Mesothelial cell of epicardium (in vitro differentiated cells): ENCODE data around the gene CDH13. TPM values are rescaled to one million over a fixed set of nuclear protein-coding genes. Genes with fewer than 3 reads are reported as not detected.

Experiments used
- DNase-seq, 2 experiments: peaks; one replicate each; pipeline ENCODE4 v3.0.0; 2021; ENCODE audit warnings: low spot score in 2 of 2; ENCODE audit not compliant: unreplicated experiment in 2 of 2
- H3K27ac Mint-ChIP-seq: 2 replicates; pipeline ENCODE4 v1.8.0; 2021; ENCODE audit warnings: mixed read lengths
- H3K27me3 Mint-ChIP-seq: 2 replicates; pipeline ENCODE4 v1.8.0; 2021; ENCODE audit warnings: low read depth, mixed read lengths
- H3K36me3 Mint-ChIP-seq: 2 replicates; pipeline ENCODE4 v1.8.0; 2021; ENCODE audit warnings: mixed read lengths
- H3K4me1 Mint-ChIP-seq: 2 replicates; pipeline ENCODE4 v1.8.0; 2021; ENCODE audit warnings: mixed read lengths
- H3K4me3 Mint-ChIP-seq: 2 replicates; pipeline ENCODE4 v1.8.0; 2021; ENCODE audit warnings: mild to moderate bottlenecking, moderate library complexity, mixed read lengths
- H3K9me3 Mint-ChIP-seq: 2 replicates; pipeline ENCODE4 v1.8.0; 2021; ENCODE audit warnings: mixed read lengths
- total RNA-seq: library from RNA; stranded (reverse); gene quantifications from 3 replicates; pipeline ENCODE4 v1.2.1, GENCODE V29; 2021
- TF ChIP-seq, protein P1 (sequence below): fragments of 200-600 bp; sonication (generic); IDR thresholded peaks from one replicate; pipeline ENCODE4 v1.5.0; 2021; ENCODE audit warnings: antibody characterized with exemption; ENCODE audit not compliant: unreplicated experiment

Gene CDH13
- total RNA-seq, 1 donor from 2014 or later = 0.80 TPM

DNA sequence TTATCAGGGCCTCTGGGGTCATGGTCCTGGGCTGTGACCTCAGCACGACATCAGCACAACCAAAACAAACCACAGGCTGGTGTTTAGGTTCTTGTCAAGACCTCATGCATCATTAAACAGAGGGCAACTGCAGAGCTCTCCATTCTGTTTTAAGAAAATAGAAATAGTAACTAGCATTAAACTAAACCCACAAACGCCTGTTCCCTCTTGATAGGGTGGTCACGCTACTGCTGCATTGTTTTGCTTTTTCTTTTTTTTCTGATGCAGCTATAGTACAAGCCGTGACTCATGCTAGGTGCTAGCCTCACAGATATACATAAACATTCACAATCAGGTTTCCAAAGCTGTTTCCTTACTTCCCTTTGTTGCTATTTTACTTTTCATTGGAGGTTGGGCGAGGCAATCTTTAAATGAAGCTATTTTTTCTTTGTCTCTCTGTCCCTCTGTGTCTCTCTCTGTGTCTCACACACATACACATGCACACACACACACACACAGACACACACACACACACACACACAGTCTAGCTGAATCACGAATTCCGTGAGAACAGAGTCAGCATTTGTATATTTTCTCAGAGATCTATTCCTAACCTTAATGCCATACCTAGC is 310.3 kb downstream of the CDH13 start:
- Mint-ChIP-seq H3K4me3 (no peak overlapping the region), H3K9me3 (peaks cover 30% of the 10 kb centered on the region), H3K4me1 (no peaks in the 10 kb centered on the region), H3K27me3 (peaks cover 8% of the 10 kb centered on the region), H3K36me3 (no peaks in the 10 kb centered on the region), H3K27ac (no peak overlapping the region)
- no peak for DNase-seq
- TF ChIP-seq, protein P1, sequence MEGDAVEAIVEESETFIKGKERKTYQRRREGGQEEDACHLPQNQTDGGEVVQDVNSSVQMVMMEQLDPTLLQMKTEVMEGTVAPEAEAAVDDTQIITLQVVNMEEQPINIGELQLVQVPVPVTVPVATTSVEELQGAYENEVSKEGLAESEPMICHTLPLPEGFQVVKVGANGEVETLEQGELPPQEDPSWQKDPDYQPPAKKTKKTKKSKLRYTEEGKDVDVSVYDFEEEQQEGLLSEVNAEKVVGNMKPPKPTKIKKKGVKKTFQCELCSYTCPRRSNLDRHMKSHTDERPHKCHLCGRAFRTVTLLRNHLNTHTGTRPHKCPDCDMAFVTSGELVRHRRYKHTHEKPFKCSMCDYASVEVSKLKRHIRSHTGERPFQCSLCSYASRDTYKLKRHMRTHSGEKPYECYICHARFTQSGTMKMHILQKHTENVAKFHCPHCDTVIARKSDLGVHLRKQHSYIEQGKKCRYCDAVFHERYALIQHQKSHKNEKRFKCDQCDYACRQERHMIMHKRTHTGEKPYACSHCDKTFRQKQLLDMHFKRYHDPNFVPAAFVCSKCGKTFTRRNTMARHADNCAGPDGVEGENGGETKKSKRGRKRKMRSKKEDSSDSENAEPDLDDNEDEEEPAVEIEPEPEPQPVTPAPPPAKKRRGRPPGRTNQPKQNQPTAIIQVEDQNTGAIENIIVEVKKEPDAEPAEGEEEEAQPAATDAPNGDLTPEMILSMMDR = no peak

DNA sequence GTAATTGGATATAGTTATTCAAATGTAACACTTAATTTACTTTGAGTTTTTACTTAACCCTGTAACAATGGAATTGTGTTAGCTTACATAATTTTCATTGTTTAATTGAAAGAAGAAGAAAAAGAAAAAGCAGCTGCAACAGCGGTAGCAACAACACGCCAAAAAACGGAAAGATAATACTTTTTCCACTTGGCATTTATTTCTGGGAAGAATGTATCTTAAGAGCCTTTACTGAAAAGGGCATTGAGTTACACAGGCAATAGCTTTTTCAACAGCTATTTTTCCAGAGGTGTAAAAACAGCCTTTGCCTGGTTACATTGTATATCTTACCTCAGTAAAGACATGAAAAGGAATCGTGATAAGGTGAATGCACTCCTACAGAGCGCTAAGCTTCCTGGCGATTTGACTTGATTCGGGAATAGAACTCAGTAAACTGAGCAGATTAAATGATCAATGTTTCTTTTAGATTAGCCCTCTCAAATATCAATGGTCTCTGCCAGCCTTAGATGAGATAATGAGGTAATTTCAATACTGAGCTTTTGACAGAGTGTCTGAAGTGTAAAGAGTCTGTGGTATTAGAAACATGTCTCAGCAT is 311.3 kb downstream of the CDH13 start:
- no peak overlapping the region for H3K4me3 Mint-ChIP-seq
- peaks cover 23% of the 10 kb centered on the region for H3K9me3 Mint-ChIP-seq
- H3K36me3 Mint-ChIP-seq = no peaks in the 10 kb centered on the region
- no peak overlapping the region for H3K27ac Mint-ChIP-seq
- peaks cover 8% of the 10 kb centered on the region for H3K27me3 Mint-ChIP-seq
- H3K4me1 Mint-ChIP-seq = no peaks in the 10 kb centered on the region
- TF ChIP-seq, protein P1 = no peak
- no peak for DNase-seq

DNA sequence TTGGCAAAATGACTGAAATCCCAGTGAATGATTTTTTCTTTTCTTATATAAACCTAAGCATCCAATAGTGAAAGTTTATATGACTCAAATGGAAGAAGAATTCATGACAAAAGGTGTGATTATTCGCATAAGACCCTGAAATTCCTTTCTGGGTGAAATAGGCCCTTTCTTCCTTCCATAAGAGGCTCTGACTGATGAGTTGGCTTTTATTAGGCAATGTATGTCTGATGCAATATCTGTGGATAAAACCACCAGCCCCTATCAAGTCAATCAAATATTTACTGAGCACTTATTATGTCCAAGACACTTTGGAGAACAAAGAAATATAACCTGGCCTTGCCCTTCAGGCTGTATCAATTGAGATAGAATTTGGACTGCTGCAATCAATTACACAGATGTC is 316.6 kb downstream of the CDH13 start:
- Mint-ChIP-seq H3K36me3 (no peaks in the 10 kb centered on the region), H3K9me3 (no peaks in the 10 kb centered on the region), H3K4me1 (no peaks in the 10 kb centered on the region), H3K27me3 (peaks cover 5% of the 10 kb centered on the region), H3K4me3 (no peak overlapping the region), H3K27ac (no peak overlapping the region)
- DNase-seq = no peak
- TF ChIP-seq, protein P1 = no peak

DNA sequence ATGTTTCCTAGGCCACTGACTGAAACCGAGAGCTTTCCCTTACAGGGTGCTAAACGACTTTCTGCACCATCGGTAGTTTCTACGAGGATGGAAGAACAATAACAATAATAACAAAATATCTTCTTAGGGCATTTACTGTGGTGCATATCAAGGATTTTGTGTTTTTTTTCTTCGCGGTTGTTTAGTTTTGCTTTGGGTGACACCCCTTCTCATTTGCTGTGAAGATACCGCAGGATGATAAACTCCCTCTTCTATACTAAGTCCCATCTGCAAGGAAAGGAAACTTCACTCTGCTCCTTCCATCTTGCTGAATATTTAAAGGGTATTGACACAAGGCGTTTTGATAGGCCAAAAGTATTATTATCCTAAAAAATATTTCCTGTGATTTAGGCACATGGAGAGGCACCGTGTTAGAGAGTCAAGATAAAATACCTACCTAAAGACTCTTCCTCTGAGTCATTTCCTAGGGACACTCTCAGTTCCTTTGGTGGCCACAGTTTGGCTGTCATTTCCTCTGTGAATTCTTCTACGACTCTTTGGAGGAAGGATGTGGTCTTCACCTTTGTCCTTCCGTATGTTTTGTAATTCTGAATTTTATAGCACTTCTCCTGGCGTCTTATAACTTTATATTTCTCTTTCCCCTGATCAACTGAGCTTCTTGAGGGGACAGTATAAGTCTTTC is 318.8 kb downstream of the CDH13 start:
- no peak overlapping the region for H3K4me3 Mint-ChIP-seq
- peaks cover 2% of the 10 kb centered on the region for H3K27me3 Mint-ChIP-seq
- no peak for DNase-seq
- no peaks in the 10 kb centered on the region for H3K4me1 Mint-ChIP-seq
- H3K9me3 Mint-ChIP-seq = no peaks in the 10 kb centered on the region
- no peak overlapping the region for H3K27ac Mint-ChIP-seq
- TF ChIP-seq, protein P1 = no peak
- no peaks in the 10 kb centered on the region for H3K36me3 Mint-ChIP-seq

DNA sequence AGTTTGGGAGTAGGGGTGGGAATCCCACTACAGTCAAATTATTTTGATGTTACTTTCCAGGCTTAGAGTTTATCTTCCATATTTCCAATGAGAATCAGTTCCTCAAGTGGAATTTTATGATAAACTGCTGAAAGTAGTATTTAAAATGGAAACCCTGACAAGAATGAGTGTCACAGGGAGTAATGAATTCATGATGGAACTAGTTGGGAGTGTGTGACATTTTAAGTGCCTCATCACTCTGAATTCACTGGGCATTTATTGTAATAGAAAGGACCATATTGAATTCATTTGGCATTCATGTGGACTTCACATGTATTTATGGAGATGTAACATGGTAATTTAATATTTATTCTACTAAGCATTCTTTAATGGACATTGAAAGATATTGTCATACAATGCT is 320.9 kb downstream of the CDH13 start:
- TF ChIP-seq, protein P1 = no peak
- no peaks in the 10 kb centered on the region for H3K27me3 Mint-ChIP-seq
- no peak for DNase-seq
- H3K4me1 Mint-ChIP-seq = no peaks in the 10 kb centered on the region
- H3K36me3 Mint-ChIP-seq = no peaks in the 10 kb centered on the region
- H3K27ac Mint-ChIP-seq = no peak overlapping the region
- no peaks in the 10 kb centered on the region for H3K9me3 Mint-ChIP-seq
- no peak overlapping the region for H3K4me3 Mint-ChIP-seq
